HFF-Myc (cell line): Measurements from ENCODE around the gene CPVL.

Experiments used
- DNase-seq: peaks from one replicate; pipeline ENCODE4 v3.0.0-alpha.2; 2011; ENCODE audit warnings: low read depth; ENCODE audit errors: extremely low read depth
- H3K4me3 ChIP-seq: replicated peaks from 2 replicates; pipeline ENCODE4 v1.5.1; 2011; ENCODE audit warnings: low read depth, mild to moderate bottlenecking, control low read depth, low read length
- TF ChIP-seq, protein P1 (sequence below): IDR thresholded peaks from 2 replicates; pipeline ENCODE4 v1.5.1; 2012; ENCODE audit warnings: mild to moderate bottlenecking, low read depth, low read length, control low read depth; ENCODE audit errors: missing control alignments

The CPVL gene

DNA sequence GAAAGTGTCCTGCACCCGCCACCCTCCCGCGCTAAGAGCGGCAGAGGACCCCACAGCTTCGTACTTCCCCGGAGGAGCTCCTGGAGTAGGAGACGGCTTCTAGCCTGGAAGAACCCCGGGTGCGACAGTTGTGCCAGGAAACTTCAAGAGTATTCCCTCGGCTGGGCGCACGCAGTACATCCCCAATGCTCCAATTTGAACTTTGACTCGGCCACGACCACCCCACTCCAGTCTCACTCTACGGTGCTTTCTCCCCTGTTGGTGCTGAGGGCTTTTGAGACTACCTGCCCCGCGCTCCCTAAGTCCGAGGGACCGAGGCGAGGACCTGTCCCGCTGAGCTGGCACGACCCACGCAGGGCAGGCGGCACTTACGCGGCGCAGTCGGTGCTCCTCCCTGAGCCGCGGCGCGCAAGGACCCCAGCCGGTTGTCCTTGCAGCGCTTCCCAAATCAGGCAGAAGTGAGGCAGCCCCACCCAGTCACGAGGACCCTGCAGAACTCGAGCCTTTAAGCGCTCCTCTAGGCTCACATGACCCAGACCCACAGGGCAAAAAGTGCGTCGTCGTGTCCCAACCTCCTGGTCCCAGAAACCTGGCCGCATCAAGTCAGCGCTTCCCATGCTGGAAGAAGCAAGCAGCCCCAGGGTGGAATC, at the start of gene CPVL:
Gene CPVL (minus strand): TSS at position 481 of the 650 bp plus-strand sequence. CDS start 25,476 bp downstream, outside the sequence.
- no peak within 1 kb of the TSS for H3K4me3 ChIP-seq
- no peak for DNase-seq
- TF ChIP-seq, protein P1, sequence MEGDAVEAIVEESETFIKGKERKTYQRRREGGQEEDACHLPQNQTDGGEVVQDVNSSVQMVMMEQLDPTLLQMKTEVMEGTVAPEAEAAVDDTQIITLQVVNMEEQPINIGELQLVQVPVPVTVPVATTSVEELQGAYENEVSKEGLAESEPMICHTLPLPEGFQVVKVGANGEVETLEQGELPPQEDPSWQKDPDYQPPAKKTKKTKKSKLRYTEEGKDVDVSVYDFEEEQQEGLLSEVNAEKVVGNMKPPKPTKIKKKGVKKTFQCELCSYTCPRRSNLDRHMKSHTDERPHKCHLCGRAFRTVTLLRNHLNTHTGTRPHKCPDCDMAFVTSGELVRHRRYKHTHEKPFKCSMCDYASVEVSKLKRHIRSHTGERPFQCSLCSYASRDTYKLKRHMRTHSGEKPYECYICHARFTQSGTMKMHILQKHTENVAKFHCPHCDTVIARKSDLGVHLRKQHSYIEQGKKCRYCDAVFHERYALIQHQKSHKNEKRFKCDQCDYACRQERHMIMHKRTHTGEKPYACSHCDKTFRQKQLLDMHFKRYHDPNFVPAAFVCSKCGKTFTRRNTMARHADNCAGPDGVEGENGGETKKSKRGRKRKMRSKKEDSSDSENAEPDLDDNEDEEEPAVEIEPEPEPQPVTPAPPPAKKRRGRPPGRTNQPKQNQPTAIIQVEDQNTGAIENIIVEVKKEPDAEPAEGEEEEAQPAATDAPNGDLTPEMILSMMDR = no peak

DNA sequence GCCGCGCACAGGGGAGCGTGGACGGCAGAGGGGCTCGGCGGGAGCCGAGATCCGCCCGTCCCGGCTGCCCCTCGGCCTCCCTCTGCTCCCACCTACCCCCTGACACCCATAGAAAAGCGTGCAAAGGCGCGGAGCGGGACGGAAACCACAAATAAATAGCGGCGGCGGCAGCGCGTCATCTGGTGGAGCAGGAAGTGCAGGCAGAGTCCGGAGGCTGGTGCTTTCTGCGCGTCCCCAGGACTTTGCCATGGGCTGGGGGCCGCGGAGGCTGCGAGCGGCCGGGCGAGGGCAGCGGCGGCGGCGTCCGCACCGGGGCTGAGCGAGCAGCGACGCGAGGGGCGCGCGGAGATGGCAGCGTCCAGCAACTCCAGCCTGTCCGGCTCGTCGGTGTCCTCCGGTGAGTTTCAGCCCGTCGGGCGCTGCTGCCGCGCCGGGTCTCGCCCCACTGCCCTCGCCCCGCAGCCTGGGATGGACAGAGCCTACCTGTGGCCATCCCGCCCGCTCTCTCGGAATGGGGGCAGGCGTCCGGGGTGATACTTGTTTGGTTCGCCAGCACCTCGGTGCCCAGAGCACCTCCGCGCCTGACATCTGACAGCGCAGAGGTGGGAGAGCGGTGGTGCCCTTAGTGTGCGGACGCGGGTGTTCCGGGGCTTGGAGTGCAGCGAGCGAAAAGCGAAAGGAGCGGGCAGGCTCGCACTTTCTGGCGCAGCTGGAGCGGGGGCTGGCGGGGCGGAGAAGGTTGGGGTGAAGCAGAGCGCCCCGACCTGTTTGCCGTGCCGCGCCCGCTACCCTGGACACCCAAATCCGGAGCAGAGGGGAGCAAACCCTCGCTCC, 48.5 kb upstream of the CPVL start, which contains the start of gene CHN2:
Gene CHN2 (plus strand): TSS at position 182 of the 834 bp plus-strand sequence.
- DNase-seq = no peak
- H3K4me3 ChIP-seq = peak within 1 kb of the TSS; percentile 20
- TF ChIP-seq, protein P1 = no peak

DNA sequence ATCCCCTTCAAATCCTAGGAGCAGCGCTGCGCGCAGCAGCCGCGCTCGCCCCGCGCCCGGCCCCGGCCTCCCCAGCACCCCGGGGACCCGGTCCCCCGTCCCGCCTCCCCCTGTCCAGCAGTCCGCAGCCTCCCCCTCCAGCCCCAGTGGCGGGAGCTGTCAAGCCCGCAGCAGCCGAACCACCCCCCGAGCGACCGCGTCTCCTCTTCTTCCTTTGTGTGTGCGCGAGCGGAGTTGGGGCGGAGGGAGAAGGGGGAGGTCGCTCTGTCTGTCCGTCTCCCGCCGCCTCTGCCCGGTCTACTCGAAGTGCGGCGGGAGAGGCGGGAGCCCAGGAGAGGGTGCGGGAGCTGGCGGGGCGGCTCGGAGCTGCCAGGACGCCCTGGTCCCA, 47.9 kb upstream of the CPVL start:
- no peak for DNase-seq
- TF ChIP-seq, protein P1 = no peak
- peak overlapping the region; percentile 20 for H3K4me3 ChIP-seq

DNA sequence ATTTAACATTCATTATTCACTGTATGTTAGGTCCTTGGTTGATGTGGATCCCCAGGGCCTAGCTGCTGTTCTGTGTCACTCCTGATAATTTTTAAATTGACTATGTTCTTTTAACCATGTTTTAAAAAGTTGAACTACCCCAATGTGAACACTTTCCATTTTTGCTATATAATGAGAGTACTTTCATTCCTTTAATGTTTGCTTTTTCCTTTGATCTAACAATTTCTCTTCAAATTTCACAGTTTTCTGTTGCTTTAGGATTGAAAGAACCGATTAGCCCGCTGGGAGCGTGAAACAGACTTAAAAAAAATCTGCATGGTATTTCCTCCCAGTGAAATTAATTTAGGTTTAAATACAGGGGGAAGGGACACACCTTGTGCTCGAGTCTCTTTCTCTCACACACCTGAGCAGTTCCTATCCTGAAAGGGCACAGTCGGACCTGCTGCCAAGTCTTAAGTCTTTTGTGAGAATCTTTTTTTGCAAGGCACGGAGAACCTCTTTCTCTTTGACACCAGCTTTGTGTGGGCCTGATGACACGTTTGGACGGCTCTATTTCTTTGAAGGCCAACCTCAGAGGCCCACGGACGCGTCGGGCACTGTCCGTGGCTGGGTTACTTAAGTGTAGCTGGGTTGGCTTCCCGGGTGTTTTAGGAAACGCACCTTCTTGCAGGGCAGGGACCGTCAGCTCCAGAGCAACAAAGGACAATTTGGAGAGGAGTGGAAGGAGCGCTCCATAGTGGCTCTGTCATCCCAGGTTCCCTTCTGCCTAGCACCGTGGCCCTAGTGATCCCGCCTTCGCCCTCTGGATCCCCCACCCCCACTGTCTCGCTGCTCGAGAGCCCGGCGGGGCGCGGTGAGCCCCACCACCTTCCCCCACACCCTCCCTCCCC, 47.2 kb upstream of the CPVL start:
- TF ChIP-seq, protein P1 = no peak
- H3K4me3 ChIP-seq = no peak overlapping the region
- DNase-seq = no peak

DNA sequence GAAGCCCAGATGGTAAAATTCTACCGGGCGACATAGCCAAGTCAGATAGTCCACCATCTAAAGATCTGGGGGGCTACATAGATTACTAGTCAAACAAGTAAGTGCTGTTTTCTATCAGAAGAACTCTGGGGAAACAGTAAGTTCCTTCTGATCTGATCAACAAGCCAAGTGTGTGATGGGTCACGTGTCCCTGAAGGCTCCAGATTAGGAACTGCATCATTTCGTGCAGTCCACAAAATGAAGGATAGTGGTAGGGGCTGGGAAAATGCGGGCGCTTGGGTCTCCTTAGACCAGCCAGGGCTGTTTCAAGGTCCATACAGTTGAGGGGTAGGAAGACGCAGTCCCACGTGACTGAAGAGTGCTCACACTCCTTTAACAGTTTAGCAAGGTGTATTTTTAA, 46.5 kb upstream of the CPVL start:
- H3K4me3 ChIP-seq = no peak overlapping the region
- TF ChIP-seq, protein P1 = no peak
- no peak for DNase-seq

DNA sequence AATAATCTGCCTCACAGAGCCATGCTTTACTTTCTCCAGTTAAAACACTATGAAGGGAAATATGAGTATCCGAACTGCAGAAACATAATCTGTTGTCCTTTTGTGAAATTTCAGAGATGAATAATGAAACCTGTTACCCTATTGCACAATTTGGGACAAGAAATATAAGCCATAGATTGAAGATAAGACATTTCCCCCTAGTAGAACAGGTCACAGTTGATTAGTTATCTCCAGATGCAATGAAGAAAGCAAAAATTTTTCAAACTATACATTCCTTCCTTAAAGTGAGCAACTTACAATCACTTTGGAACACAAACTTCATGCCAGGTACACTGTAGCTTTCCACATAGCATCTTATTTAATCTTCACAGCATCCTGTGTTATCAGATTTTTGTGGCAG, 46.0 kb upstream of the CPVL start:
- TF ChIP-seq, protein P1 = no peak
- no peak for DNase-seq

More for the DNA sequence above, 46.0 kb upstream of the CPVL start:
- no peak overlapping the region for H3K4me3 ChIP-seq
